Measurements from ENCODE around the gene SNAP91. TPM values are rescaled to one million over a fixed set of nuclear protein-coding genes. Genes with fewer than 3 reads are reported as not detected.
"Not testable (repeated sequence)": the region's sequence is repeated elsewhere in the genome, so short reads cannot be mapped to it uniquely, and the experiment has no call there.

Gene SNAP91
- not detected for total RNA-seq

GRCh38 chr6:83708970-83709747 is at the start of gene SNAP91:
Gene SNAP91, minus strand, starts transcription at chr6:83709101. Its CDS starts 1,174 bp downstream, at chr6:83707927.
- ATAC-seq (replicated peaks in 1 of 2), result peak; percentile 41 to 55
- peaks cover 2% of the 10 kb centered on the region in 2 donors for H3K36me3 Mint-ChIP-seq (ENCODE audit: insufficient read depth in 2 of 2)
- H3K27me3 Mint-ChIP-seq (ENCODE audit: low read depth), result peaks cover 38% of the 10 kb centered on the region
- no peak within 1 kb of the TSS for H3K27ac Mint-ChIP-seq
- DNase-seq, result peak; percentile 1 to 12
- H3K4me1 Mint-ChIP-seq (ENCODE audit: low read depth), result peaks cover 4% of the 10 kb centered on the region
- H3K4me3 Mint-ChIP-seq, result peak within 1 kb of the TSS; percentile 75 to 78
- H3K9me3 Mint-ChIP-seq, result peaks cover 2 to 4% of the 10 kb centered on the region in 2 donors

- DNase-seq (no peak), ATAC-seq (replicated peaks in 1 of 2) (no peak)
- H3K27me3 Mint-ChIP-seq (ENCODE audit: low read depth), result no peaks in the 10 kb centered on the region
- H3K4me3 Mint-ChIP-seq, result no peak overlapping the region
- H3K4me1 Mint-ChIP-seq (ENCODE audit: low read depth), result no peaks in the 10 kb centered on the region
- H3K36me3 Mint-ChIP-seq (ENCODE audit: insufficient read depth in 2 of 2), result no peaks in the 10 kb centered on the region
- H3K9me3 Mint-ChIP-seq, result peaks cover 12 to 13% of the 10 kb centered on the region in 2 donors
- H3K27ac Mint-ChIP-seq, result no peak overlapping the region
Observed at GRCh38 chr6:83758533-83758932, 49.6 kb upstream of the SNAP91 start.

- H3K27me3 Mint-ChIP-seq (ENCODE audit: low read depth), result no peaks in the 10 kb centered on the region
- ATAC-seq (replicated peaks in 1 of 2) (no peak), DNase-seq (no peak)
- H3K9me3 Mint-ChIP-seq, result peaks cover 17 to 18% of the 10 kb centered on the region in 2 donors
- H3K36me3 Mint-ChIP-seq (ENCODE audit: insufficient read depth in 2 of 2), result no peaks in the 10 kb centered on the region
- H3K4me3 Mint-ChIP-seq, result no peak overlapping the region
- H3K4me1 Mint-ChIP-seq (ENCODE audit: low read depth), result no peaks in the 10 kb centered on the region
- H3K27ac Mint-ChIP-seq, result no peak overlapping the region
Observed at GRCh38 chr6:83757021-83757420, 48.1 kb upstream of the SNAP91 start.

GRCh38 chr6:83756565-83756964 is 47.7 kb upstream of the SNAP91 start:
- DNase-seq, result no peak
- Mint-ChIP-seq H3K36me3 (ENCODE audit: insufficient read depth in 2 of 2) (no peaks in the 10 kb centered on the region), H3K27me3 (ENCODE audit: low read depth) (no peaks in the 10 kb centered on the region), H3K4me1 (ENCODE audit: low read depth) (no peaks in the 10 kb centered on the region), H3K27ac (no peak overlapping the region), H3K4me3 (no peak overlapping the region), H3K9me3 (peaks cover 17 to 18% of the 10 kb centered on the region in 2 donors)
- ATAC-seq (replicated peaks in 1 of 2), result no peak

GRCh38 chr6:83752375-83752774 is 43.5 kb upstream of the SNAP91 start:
- not testable (repeated sequence) for H3K4me1 Mint-ChIP-seq (ENCODE audit: low read depth); H3K27ac Mint-ChIP-seq; DNase-seq; ATAC-seq (replicated peaks in 1 of 2); H3K27me3 Mint-ChIP-seq (ENCODE audit: low read depth); H3K36me3 Mint-ChIP-seq (ENCODE audit: insufficient read depth in 2 of 2); H3K4me3 Mint-ChIP-seq
- peaks cover 13 to 15% of the 10 kb centered on the region in 2 donors for H3K9me3 Mint-ChIP-seq

- no peaks in the 10 kb centered on the region for H3K27me3 Mint-ChIP-seq (ENCODE audit: low read depth)
- no peak overlapping the region for H3K27ac Mint-ChIP-seq
- peaks cover 3 to 10% of the 10 kb centered on the region in 2 donors for H3K9me3 Mint-ChIP-seq
- no peak overlapping the region for H3K4me3 Mint-ChIP-seq
- H3K36me3 Mint-ChIP-seq (ENCODE audit: insufficient read depth in 2 of 2), result peaks cover 0 to 1% of the 10 kb centered on the region in 2 donors
- no peak for DNase-seq
- H3K4me1 Mint-ChIP-seq (ENCODE audit: low read depth), result no peaks in the 10 kb centered on the region
- ATAC-seq (replicated peaks in 1 of 2), result no peak
Observed at GRCh38 chr6:83741089-83741488, 32.2 kb upstream of the SNAP91 start.

GRCh38 chr6:83735461-83735860 is 26.6 kb upstream of the SNAP91 start:
- H3K27me3 Mint-ChIP-seq (ENCODE audit: low read depth), result no peaks in the 10 kb centered on the region

GRCh38 chr6:83729871-83730270 is 21.0 kb upstream of the SNAP91 start:
- DNase-seq, result no peak
- no peak overlapping the region for H3K27ac Mint-ChIP-seq
- H3K36me3 Mint-ChIP-seq (ENCODE audit: insufficient read depth in 2 of 2), result no peaks in the 10 kb centered on the region
- H3K4me1 Mint-ChIP-seq (ENCODE audit: low read depth), result no peaks in the 10 kb centered on the region
- H3K27me3 Mint-ChIP-seq (ENCODE audit: low read depth), result no peaks in the 10 kb centered on the region
- no peak for ATAC-seq (replicated peaks in 1 of 2)
- H3K4me3 Mint-ChIP-seq, result no peak overlapping the region
- H3K9me3 Mint-ChIP-seq, result no peaks in the 10 kb centered on the region

More at GRCh38 chr6:83735461-83735860, 26.6 kb upstream of the SNAP91 start:
- Mint-ChIP-seq H3K27ac (no peak overlapping the region), H3K4me1 (ENCODE audit: low read depth) (no peaks in the 10 kb centered on the region), H3K36me3 (ENCODE audit: insufficient read depth in 2 of 2) (peaks cover 0 to 1% of the 10 kb centered on the region in 2 donors), H3K9me3 (peaks cover 1 to 4% of the 10 kb centered on the region in 2 donors), H3K4me3 (no peak overlapping the region)
- no peak for DNase-seq
- ATAC-seq (replicated peaks in 1 of 2), result no peak

- Mint-ChIP-seq H3K4me1 (ENCODE audit: low read depth) (no peaks in the 10 kb centered on the region), H3K4me3 (no peak overlapping the region), H3K27me3 (ENCODE audit: low read depth) (no peaks in the 10 kb centered on the region), H3K9me3 (no peaks in the 10 kb centered on the region), H3K36me3 (ENCODE audit: insufficient read depth in 2 of 2) (no peaks in the 10 kb centered on the region), H3K27ac (no peak overlapping the region)
- DNase-seq (no peak), ATAC-seq (replicated peaks in 1 of 2) (no peak)
Observed at GRCh38 chr6:83722876-83723275, 14.0 kb upstream of the SNAP91 start.

GRCh38 chr6:83717809-83718208 is 8.9 kb upstream of the SNAP91 start:
- Mint-ChIP-seq H3K9me3 (no peaks in the 10 kb centered on the region), H3K4me3 (no peak overlapping the region), H3K4me1 (ENCODE audit: low read depth) (no peaks in the 10 kb centered on the region), H3K27me3 (ENCODE audit: low read depth) (no peaks in the 10 kb centered on the region), H3K27ac (no peak overlapping the region), H3K36me3 (ENCODE audit: insufficient read depth in 2 of 2) (no peaks in the 10 kb centered on the region)
- DNase-seq (no peak), ATAC-seq (replicated peaks in 1 of 2) (no peak)

GRCh38 chr6:83711958-83712357 is 3.1 kb upstream of the SNAP91 start:
- Mint-ChIP-seq H3K36me3 (ENCODE audit: insufficient read depth in 2 of 2) (peaks cover 2% of the 10 kb centered on the region in 2 donors), H3K9me3 (peaks cover 2 to 4% of the 10 kb centered on the region in 2 donors), H3K4me3 (no peak overlapping the region), H3K27me3 (ENCODE audit: low read depth) (peaks cover 26% of the 10 kb centered on the region), H3K27ac (no peak overlapping the region), H3K4me1 (ENCODE audit: low read depth) (peaks cover 4% of the 10 kb centered on the region)
- ATAC-seq (replicated peaks in 1 of 2) (no peak), DNase-seq (no peak)

GRCh38 chr6:83709748-83710050 is 798 bp upstream of the SNAP91 start:
- ATAC-seq (replicated peaks in 1 of 2) (no peak), DNase-seq (no peak)
- peaks cover 38% of the 10 kb centered on the region for H3K27me3 Mint-ChIP-seq (ENCODE audit: low read depth)
- peaks cover 4% of the 10 kb centered on the region for H3K4me1 Mint-ChIP-seq (ENCODE audit: low read depth)
- H3K27ac Mint-ChIP-seq, result no peak overlapping the region
- H3K36me3 Mint-ChIP-seq (ENCODE audit: insufficient read depth in 2 of 2), result peaks cover 2% of the 10 kb centered on the region in 2 donors
- peak overlapping the region; percentile 75 to 78 for H3K4me3 Mint-ChIP-seq
- peaks cover 2 to 4% of the 10 kb centered on the region in 2 donors for H3K9me3 Mint-ChIP-seq

GRCh38 chr6:83708546-83708969 is 343 bp downstream of the SNAP91 start:
- H3K27me3 Mint-ChIP-seq (ENCODE audit: low read depth), result peaks cover 38% of the 10 kb centered on the region
- H3K4me1 Mint-ChIP-seq (ENCODE audit: low read depth), result peaks cover 4% of the 10 kb centered on the region
- DNase-seq (peak in 1 of 2 donors; percentile 0), ATAC-seq (replicated peaks in 1 of 2) (peak; percentile 36 to 41)
- peaks cover 2% of the 10 kb centered on the region in 2 donors for H3K36me3 Mint-ChIP-seq (ENCODE audit: insufficient read depth in 2 of 2)
- no peak overlapping the region for H3K27ac Mint-ChIP-seq
- H3K9me3 Mint-ChIP-seq, result peaks cover 2 to 4% of the 10 kb centered on the region in 2 donors
- H3K4me3 Mint-ChIP-seq, result peak overlapping the region in 1 of 2 donors; percentile 58
